IMR-90 (cell line): ENCODE measurements around the gene NTMT1. TPM values are rescaled to one million over a fixed set of nuclear protein-coding genes. Genes with fewer than 3 reads are reported as not detected.
"Not testable (repeated sequence)": the region's sequence is repeated elsewhere in the genome, so short reads cannot be mapped to it uniquely, and the experiment has no call there.

Source experiments
- ATAC-seq: fragments of 200-7000 bp; cut with Tn5 transposase; 2 replicates; pipeline ENCODE4 v1.9.1; 2020; ENCODE audit warnings: low read depth, mild to moderate bottlenecking, moderate library complexity
- BruUV-seq: library from RNA; stranded (reverse); fragments of 400-500 nt; replicated peaks from 2 replicates; lab custom pipeline; 2021; lab: Mats Ljungman, UMichigan
- CTCF ChIA-PET: fragments of 300-600 bp; formaldehyde crosslinking; extraction: SDS; loops from one replicate; lab custom pipeline; 2021; ENCODE audit warnings: antibody characterized with exemption; lab: Yijun Ruan, JAX
- POLR2A ChIA-PET: fragments of 300-600 bp; sonication (Branson Sonifier 250); formaldehyde crosslinking; loops from one replicate; lab custom pipeline; 2022; ENCODE audit warnings: antibody characterized with exemption; ENCODE audit not compliant: unreplicated experiment; lab: Charles Lee
- DNase-seq: peaks from one replicate; pipeline ENCODE4 v3.0.0; 2013
- H2AFZ ChIP-seq: replicated peaks from 2 replicates; pipeline ENCODE3; 2013; ENCODE audit warnings: low read length, mild to moderate bottlenecking; ENCODE audit not compliant: poor library complexity
- H2AK5ac ChIP-seq: 2 replicates; pipeline ENCODE4 v1.6.1; 2013; ENCODE audit warnings: low read depth, low read length, inconsistent platforms
- H2AK9ac ChIP-seq: replicated peaks from 2 replicates; pipeline ENCODE3; 2013; ENCODE audit warnings: mild to moderate bottlenecking, low read depth, low read length, moderate library complexity; ENCODE audit not compliant: poor library complexity
- H2BK120ac ChIP-seq: 2 replicates; pipeline ENCODE4 v1.6.1; 2013; ENCODE audit warnings: low read depth, low read length, inconsistent platforms
- H2BK15ac ChIP-seq: 3 replicates; pipeline ENCODE4 v1.6.1; 2013; ENCODE audit warnings: low read depth, low read length, inconsistent platforms
- H2BK20ac ChIP-seq: 2 replicates; pipeline ENCODE4 v1.6.1; 2013; ENCODE audit warnings: low read depth, mild to moderate bottlenecking, inconsistent platforms, low read length, moderate library complexity
- H2BK5ac ChIP-seq: 2 replicates; pipeline ENCODE4 v1.6.1; 2013; ENCODE audit warnings: mild to moderate bottlenecking, low read depth, low read length, inconsistent platforms; ENCODE audit not compliant: poor library complexity, severe bottlenecking
- H3K14ac ChIP-seq: replicated peaks from 2 replicates; pipeline ENCODE4 v1.6.1; 2013; ENCODE audit warnings: low read depth, low read length, inconsistent platforms
- H3K18ac ChIP-seq: 2 replicates; pipeline ENCODE4 v1.6.1; 2013; ENCODE audit warnings: low read depth, low read length, control low read depth
- H3K23ac ChIP-seq: 2 replicates; pipeline ENCODE4 v1.6.1; 2013; ENCODE audit warnings: low read depth, low read length, inconsistent platforms
- H3K27ac ChIP-seq: 2 replicates; pipeline ENCODE4 v1.5.1; 2013; ENCODE audit warnings: mild to moderate bottlenecking, control low read depth, low read length; ENCODE audit not compliant: insufficient read depth
- H3K27me3 ChIP-seq: 2 replicates; pipeline ENCODE4 v1.6.1; 2013; ENCODE audit warnings: low read length; ENCODE audit not compliant: control insufficient read depth, insufficient read depth
- H3K36me3 ChIP-seq: 2 replicates; pipeline ENCODE4 v1.6.1; 2013; ENCODE audit warnings: low read length, mixed read lengths; ENCODE audit not compliant: control insufficient read depth, insufficient read depth
- H3K4ac ChIP-seq: 2 replicates; pipeline ENCODE4 v1.6.1; 2013; ENCODE audit warnings: low read depth, low read length, inconsistent platforms
- H3K4me1 ChIP-seq: 2 replicates; pipeline ENCODE4 v1.6.1; 2013; ENCODE audit warnings: low read length, mixed read lengths; ENCODE audit not compliant: control insufficient read depth, insufficient read depth
- H3K4me2 ChIP-seq: 2 replicates; pipeline ENCODE4 v1.6.1; 2013; ENCODE audit warnings: low read depth, mild to moderate bottlenecking, control low read depth, low read length, moderate library complexity
- H3K4me3 ChIP-seq: 2 replicates; pipeline ENCODE4 v1.5.1; 2013; ENCODE audit warnings: low read depth, mild to moderate bottlenecking, control low read depth, low read length, moderate library complexity; ENCODE audit not compliant: insufficient read depth
- H3K56ac ChIP-seq: 2 replicates; pipeline ENCODE4 v1.6.1; 2013; ENCODE audit warnings: low read length, inconsistent platforms; ENCODE audit not compliant: insufficient read depth; ENCODE audit errors: extremely low read depth
- H3K79me1 ChIP-seq, 2 experiments: 2 replicates each; pipeline ENCODE4 v1.6.1; 2013; ENCODE audit warnings: low read length in 2 of 2, inconsistent platforms in 1 of 2, low read depth in 1 of 2
- H3K9ac ChIP-seq: 2 replicates; pipeline ENCODE4 v1.6.1; 2013; ENCODE audit warnings: low read depth, low read length, control low read depth
- H3K9me1 ChIP-seq: 2 replicates; pipeline ENCODE4 v1.6.1; 2013; ENCODE audit warnings: low read length, inconsistent platforms; ENCODE audit not compliant: insufficient read depth
- H3K9me3 ChIP-seq: 2 replicates; pipeline ENCODE4 v1.6.1; 2013; ENCODE audit warnings: low read length; ENCODE audit not compliant: control insufficient read depth, insufficient read depth
- H4K20me1 ChIP-seq: 2 replicates; pipeline ENCODE4 v1.6.1; 2013; ENCODE audit warnings: low read length, inconsistent platforms; ENCODE audit not compliant: insufficient read depth
- H4K5ac ChIP-seq: 2 replicates; pipeline ENCODE4 v1.6.1; 2013; ENCODE audit warnings: mild to moderate bottlenecking, low read depth, low read length, control low read depth
- H4K8ac ChIP-seq, 2 experiments: 2 replicates each; pipeline ENCODE4 v1.6.1; 2013; ENCODE audit warnings: low read depth in 2 of 2, low read length in 2 of 2, control low read depth in 1 of 2, inconsistent platforms in 1 of 2
- H4K91ac ChIP-seq: 2 replicates; pipeline ENCODE4 v1.6.1; 2013; ENCODE audit warnings: low read depth, low read length, inconsistent platforms; ENCODE audit not compliant: insufficient read depth
- POLR2A ChIP-seq: IDR thresholded peaks from 2 replicates; pipeline ENCODE4 v1.6.1; 2012; ENCODE audit warnings: mild to moderate bottlenecking, low read depth, low read length
- WGBS, 2 experiments: methylation state at CpG; one replicate each; pipeline versions ENCODE4 v1.1.5 to v1.1.7; 2013; ENCODE audit warnings: missing lambda C conversion rate in 2 of 2; ENCODE audit not compliant: insufficient read length in 1 of 2; ENCODE audit errors: extremely low coverage in 2 of 2; 5-methylcytosine and 5-hydroxymethylcytosine counted together
- dilution Hi-C: fragments of 300-500 bp; cut with HindIII; formaldehyde crosslinking; loops from one replicate; pipeline ENCODE4 v1.14.3; 2018; ENCODE audit warnings: low sequenced_read_pairs; ENCODE audit not compliant: unreplicated experiment
- in situ Hi-C: fragments of 300-500 bp; cut with MboI; formaldehyde crosslinking; loops from 3 replicates; pipeline ENCODE4 v1.14.3; 2019; ENCODE audit warnings: low sequenced_read_pairs, inconsistent platforms, mixed read lengths
- intact Hi-C: fragments of 100-400 bp; cut with micrococcal nuclease; formaldehyde crosslinking; loops from 2 replicates; pipeline ENCODE4 v1.10.0; 2022
- polyA plus RNA-seq, 3 experiments: library from polyadenylated mRNA; depleted of rRNA; stranded (reverse); fragments of >200 nt; gene quantifications; 2 replicates each; pipeline ENCODE4 v1.2.3, GENCODE V29; 2012; ENCODE audit warnings: low replicate concordance in 1 of 3
- total RNA-seq: library from RNA; depleted of rRNA; stranded (reverse); fragments of >200 nt; gene quantifications from 2 replicates; pipeline ENCODE4 v1.2.3, GENCODE V29; 2012

NTMT1 gene
- total and polyA plus RNA-seq, 2 of the 4 experiments (the other 2 are of a cell fraction), result 68.1 to 88.1 TPM

DNA sequence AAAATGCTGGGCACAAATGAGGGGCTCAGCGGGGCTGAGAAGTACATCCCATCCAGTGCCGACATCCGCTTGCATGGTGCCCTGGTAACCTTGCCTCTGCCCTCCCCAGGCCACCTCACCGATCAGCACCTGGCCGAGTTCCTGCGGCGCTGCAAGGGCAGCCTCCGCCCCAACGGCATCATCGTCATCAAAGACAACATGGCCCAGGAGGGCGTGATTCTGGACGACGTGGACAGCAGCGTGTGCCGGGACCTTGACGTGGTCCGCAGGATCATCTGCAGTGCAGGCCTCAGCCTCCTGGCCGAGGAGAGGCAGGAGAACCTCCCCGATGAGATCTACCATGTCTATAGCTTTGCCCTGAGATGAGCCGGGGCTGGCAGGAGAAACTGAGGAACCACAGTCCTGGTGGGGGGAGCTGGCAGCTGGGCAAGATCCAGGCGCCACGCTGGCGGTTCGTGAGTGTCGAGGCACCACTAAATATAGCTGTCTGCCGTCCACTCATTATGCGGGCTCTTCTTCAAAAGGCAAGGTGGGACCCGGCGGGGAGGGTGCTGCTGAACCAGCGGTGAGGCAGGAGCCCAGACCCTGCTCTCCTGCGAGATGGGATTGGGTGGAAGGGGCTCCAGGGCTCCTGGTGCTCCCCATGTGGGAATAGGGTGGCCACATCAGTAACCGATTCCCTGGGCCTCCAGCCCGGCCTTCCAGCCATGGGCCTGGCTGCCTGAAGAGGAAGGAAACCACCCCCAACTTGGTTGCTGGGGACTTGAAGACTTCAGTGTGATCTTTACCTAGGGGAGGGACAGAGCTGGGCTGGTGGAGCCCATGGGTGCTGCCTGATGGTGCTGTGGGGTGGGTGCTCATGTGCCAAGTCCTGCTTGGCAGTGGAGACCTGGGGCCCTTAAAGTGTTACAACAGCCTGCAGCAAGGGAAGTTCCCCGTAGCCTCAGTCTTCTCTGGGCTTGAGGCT lies 9.4 kb downstream of the NTMT1 start:
- H2BK15ac ChIP-seq, result no peak overlapping the region
- no peak overlapping the region for H2AK5ac ChIP-seq
- no peak overlapping the region for H4K91ac ChIP-seq
- H3K23ac ChIP-seq, result no peak overlapping the region
- no peak overlapping the region for H3K14ac ChIP-seq
- H4K20me1 ChIP-seq, result peaks cover 94% of the 10 kb centered on the region
- ATAC-seq (no peak), DNase-seq (no peak)
- intact Hi-C loops (no loop called here), in situ Hi-C loops (no loop called here), dilution Hi-C loops (no loop called here)
- CTCF ChIA-PET, result no interaction called here
- H2BK5ac ChIP-seq, result no peak overlapping the region
- H4K5ac ChIP-seq, result no peak overlapping the region
- WGBS, 2 experiments, result 95% methylated on average over 29 of the region's 34 CpGs; no CpG with 5 or more reads in 1 of the 2 experiments
- H3K9me3 ChIP-seq, result no peaks in the 10 kb centered on the region
- H2BK20ac ChIP-seq, result no peak overlapping the region
- H3K79me1 ChIP-seq, result peaks cover 20 to 95% of the 10 kb centered on the region in 2 experiments
- no peak overlapping the region for H3K27ac ChIP-seq
- H3K4ac ChIP-seq, result no peak overlapping the region
- no peak overlapping the region for H3K18ac ChIP-seq
- peaks cover 27% of the 10 kb centered on the region for H3K4me1 ChIP-seq
- H3K4me2 ChIP-seq, result no peak overlapping the region
- no peak overlapping the region for H3K9ac ChIP-seq
- H2BK120ac ChIP-seq, result no peak overlapping the region
- H3K4me3 ChIP-seq, result no peak overlapping the region
- peak overlapping the region; percentile 50 for H2AK9ac ChIP-seq
- no peak overlapping the region for H3K56ac ChIP-seq
- no peaks in the 10 kb centered on the region for H3K27me3 ChIP-seq
- peaks cover 25% of the 10 kb centered on the region for H3K9me1 ChIP-seq
- TF ChIP-seq POLR2A, result no peak
- POLR2A ChIA-PET, result no interaction called here
- H3K36me3 ChIP-seq, result peaks cover 68% of the 10 kb centered on the region
- no peak overlapping the region for H2AFZ ChIP-seq
- no TSS peak for BruUV-seq
- H4K8ac ChIP-seq, result no peak overlapping the region

DNA sequence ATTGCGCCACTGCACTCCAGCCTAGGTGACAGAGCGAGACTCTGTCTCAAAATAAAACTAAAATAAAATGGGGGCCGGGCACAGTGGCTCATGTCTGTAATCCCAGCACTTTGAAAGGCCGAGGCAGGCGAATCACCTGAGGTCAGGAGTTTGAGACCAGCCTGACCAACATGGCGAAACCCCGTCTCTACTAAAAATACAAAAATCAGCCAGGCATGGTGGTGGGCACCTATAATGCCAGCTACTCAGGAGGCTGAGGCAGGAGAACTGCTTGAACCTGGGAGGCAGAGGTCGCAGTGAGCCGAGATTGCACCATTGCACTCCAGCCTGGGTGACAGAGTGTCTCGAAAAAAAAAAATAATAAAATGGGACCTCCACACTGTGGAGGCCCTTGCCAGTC lies 10.4 kb downstream of the NTMT1 start:
- WGBS, 2 experiments, result 92% methylated on average over 2 of the region's 10 CpGs; no CpG with 5 or more reads in 1 of the 2 experiments
- Histone ChIP-seq H3K36me3 (peaks cover 67% of the 10 kb centered on the region), H3K4me1 (peaks cover 26% of the 10 kb centered on the region), H3K9me1 (peaks cover 15% of the 10 kb centered on the region), H3K79me1 (peaks cover 20 to 96% of the 10 kb centered on the region in 2 experiments), H4K20me1 (peaks cover 94% of the 10 kb centered on the region)
- H3K27ac ChIP-seq, H3K56ac ChIP-seq, H2BK15ac ChIP-seq, H2BK120ac ChIP-seq, H4K5ac ChIP-seq, H2BK5ac ChIP-seq, H4K8ac ChIP-seq, dilution Hi-C loops, BruUV-seq, H3K9me3 ChIP-seq, H3K27me3 ChIP-seq, H3K4me3 ChIP-seq, H3K14ac ChIP-seq, H2BK20ac ChIP-seq, POLR2A ChIA-PET, H2AK9ac ChIP-seq, DNase-seq, H2AFZ ChIP-seq, H3K4ac ChIP-seq, H3K9ac ChIP-seq, ATAC-seq, H4K91ac ChIP-seq, H2AK5ac ChIP-seq, in situ Hi-C loops, CTCF ChIA-PET, H3K23ac ChIP-seq, H3K4me2 ChIP-seq, H3K18ac ChIP-seq, intact Hi-C loops: not testable (repeated sequence)
